Naive thymus-derived CD4-positive, alpha-beta T cell (primary cell): ENCODE measurements around the gene GTF3C2. TPM values are rescaled to one million over a fixed set of nuclear protein-coding genes. Genes with fewer than 3 reads are reported as not detected.

Experiments used
- ATAC-seq: fragments of 150-1000 bp; cut with Tn5 transposase; 2 replicates; pipeline ENCODE4 v1.10.0; 2021; ENCODE audit warnings: mild to moderate bottlenecking, moderate library complexity
- CTCF ChIA-PET: fragments of 350-600 bp; sonication (Branson Sonifier 250); formaldehyde crosslinking; loops from one replicate; lab custom pipeline; 2021; ENCODE audit warnings: antibody characterized with exemption; lab: Charles Lee
- POLR2A ChIA-PET: fragments of 350-600 bp; sonication (Branson Sonifier 250); formaldehyde crosslinking; loops from one replicate; lab custom pipeline; 2021; ENCODE audit warnings: antibody characterized with exemption, inconsistent platforms; lab: Charles Lee
- DNase-seq, 9 donors: peaks; one replicate each; pipeline versions ENCODE4 v3.0.0 to v3.0.0-alpha.2; 2020 to 2022; ENCODE audit warnings: mixed read lengths in 1 of 9
- H3K27ac ChIP-seq: one replicate; pipeline ENCODE4 v1.7.0; 2013; ENCODE audit warnings: mild to moderate bottlenecking, low read depth, low read length, moderate library complexity
- H3K27me3 ChIP-seq, 2 donors: one replicate each; pipeline ENCODE4 v1.7.0; 2013; ENCODE audit warnings: low read length in 2 of 2, mild to moderate bottlenecking in 2 of 2, moderate library complexity in 2 of 2; ENCODE audit not compliant: control insufficient read depth in 2 of 2, insufficient read depth in 2 of 2
- H3K36me3 ChIP-seq, 3 experiments: 1 replicate in 2 of 3; 2 replicates in 1 of 3; pipeline ENCODE4 v1.7.0; 2013; ENCODE audit warnings: low read length in 3 of 3, mild to moderate bottlenecking in 3 of 3, moderate library complexity in 1 of 3; ENCODE audit not compliant: insufficient read depth in 3 of 3, control insufficient read depth in 2 of 3
- H3K4me1 ChIP-seq, 2 donors: one replicate each; pipeline ENCODE4 v1.7.0; 2013; ENCODE audit warnings: low read length in 2 of 2, mild to moderate bottlenecking in 2 of 2, moderate library complexity in 1 of 2; ENCODE audit not compliant: control insufficient read depth in 2 of 2, insufficient read depth in 2 of 2
- H3K4me3 ChIP-seq: 2 replicates; pipeline ENCODE4 v1.7.0; 2013; ENCODE audit warnings: mild to moderate bottlenecking, low read length
- H3K9me3 ChIP-seq, 3 experiments: 1 replicate in 2 of 3; 2 replicates in 1 of 3; pipeline ENCODE4 v1.7.0; 2013; ENCODE audit warnings: low read length in 3 of 3; ENCODE audit not compliant: control insufficient read depth in 2 of 3
- H3K27ac Mint-ChIP-seq, 9 donors: one replicate each; pipeline ENCODE4 v1.8.0; 2020 to 2022; ENCODE audit warnings: mixed read lengths in 9 of 9, mild to moderate bottlenecking in 8 of 9, moderate library complexity in 5 of 9, inconsistent platforms in 2 of 9
- H3K27me3 Mint-ChIP-seq, 5 donors: one replicate each; pipeline ENCODE4 v1.8.0; 2021 to 2022; ENCODE audit warnings: mixed read lengths in 5 of 5, mild to moderate bottlenecking in 1 of 5
- H3K36me3 Mint-ChIP-seq, 5 donors: one replicate each; pipeline ENCODE4 v1.8.0; 2020 to 2022; ENCODE audit warnings: mixed read lengths in 5 of 5, mild to moderate bottlenecking in 3 of 5, inconsistent platforms in 1 of 5
- H3K4me1 Mint-ChIP-seq, 7 donors: one replicate each; pipeline ENCODE4 v1.8.0; 2020 to 2022; ENCODE audit warnings: mixed read lengths in 7 of 7, mild to moderate bottlenecking in 3 of 7, inconsistent platforms in 1 of 7
- H3K4me3 Mint-ChIP-seq, 10 donors: one replicate each; pipeline ENCODE4 v1.8.0; 2020 to 2022; ENCODE audit warnings: mild to moderate bottlenecking in 10 of 10, mixed read lengths in 10 of 10, moderate library complexity in 6 of 10, inconsistent platforms in 2 of 10
- H3K9me3 Mint-ChIP-seq, 11 donors: one replicate each; pipeline ENCODE4 v1.8.0; 2020 to 2022; ENCODE audit warnings: mixed read lengths in 11 of 11, mild to moderate bottlenecking in 4 of 11, inconsistent platforms in 1 of 11, moderate library complexity in 1 of 11
- intact Hi-C, 2 donors: fragments of 100-400 bp; cut with micrococcal nuclease; formaldehyde crosslinking; loops; one replicate each; pipeline ENCODE4 v1.15.1; 2023
- polyA plus RNA-seq, 2 donors: library from polyadenylated mRNA; unstranded; fragments of 300-500 nt; fragmentation: Illumina TruSeq; gene quantifications; one replicate each; pipeline ENCODE4 v1.2.3, GENCODE V29; 2021
- total RNA-seq, 6 experiments: library from RNA in 5 of 6; stranded (reverse) in 5 of 6; gene quantifications; 1 replicate in 5 of 6; 2 replicates in 1 of 6; pipeline ENCODE4 v1.2.3 and lab custom pipeline; 2021 to 2026

Gene GTF3C2
- total and polyA plus RNA-seq, 7 experiments from 2014 or later = 26.6 to 106 (median 77.9) TPM

- peak overlapping the region in 6 of 10 donors; percentile 27 to 75 (median 54) for H3K4me3 Mint-ChIP-seq
- intact Hi-C loops = loop anchor here in 1 of 2 donors (10.0 kb wide), 1 partner anchor 462 kb away; the partner anchor contains the start of gene DPYSL5
- ChIA-PET POLR2A (no interaction called here), CTCF (no interaction called here)
- peaks cover 0 to 14% (median 9%) of the 10 kb centered on the region in 7 donors for H3K4me1 Mint-ChIP-seq
- H3K9me3 Mint-ChIP-seq = no peaks in the 10 kb centered on the region
- H3K36me3 Mint-ChIP-seq = peaks cover 9 to 25% (median 17%) of the 10 kb centered on the region in 5 donors
- H3K36me3 ChIP-seq = peaks cover 0 to 21% (median 4%) of the 10 kb centered on the region in 3 experiments
- peaks cover 0 to 6% of the 10 kb centered on the region in 2 donors for H3K27me3 ChIP-seq
- H3K9me3 ChIP-seq = no peaks in the 10 kb centered on the region
- no peak for ATAC-seq
- no peak for DNase-seq
- no peak overlapping the region for H3K27ac ChIP-seq
- H3K27ac Mint-ChIP-seq = no peak overlapping the region
- H3K4me3 ChIP-seq = no peak overlapping the region
- peaks cover 13 to 25% (median 19%) of the 10 kb centered on the region in 5 donors for H3K27me3 Mint-ChIP-seq
- peaks cover 0 to 6% of the 10 kb centered on the region in 2 donors for H3K4me1 ChIP-seq
Observed at GRCh38 chr2:27307287-27307544, 49.3 kb downstream of the GTF3C2 start.

- ChIA-PET CTCF (interaction anchor here (0.5 kb wide), 1 partner anchor 165 kb away, joined by 3 read pairs; no protein-coding TSS in a partner anchor), POLR2A (no interaction called here)
- peaks cover 0 to 6% of the 10 kb centered on the region in 2 donors for H3K4me1 ChIP-seq
- no peak overlapping the region for H3K4me3 ChIP-seq
- peaks cover 0 to 6% of the 10 kb centered on the region in 2 donors for H3K27me3 ChIP-seq
- H3K36me3 Mint-ChIP-seq = peaks cover 9 to 21% (median 15%) of the 10 kb centered on the region in 5 donors
- H3K4me3 Mint-ChIP-seq = peak overlapping the region; percentile 25 to 75 (median 56)
- ATAC-seq (peak; percentile 48), DNase-seq (peak in 6 of 9 donors; percentile 14 to 39 (median 20))
- no peak overlapping the region for H3K27ac Mint-ChIP-seq
- H3K27me3 Mint-ChIP-seq = peaks cover 13 to 25% (median 19%) of the 10 kb centered on the region in 5 donors
- H3K9me3 Mint-ChIP-seq = no peaks in the 10 kb centered on the region
- intact Hi-C loops = loop anchor here in 1 of 2 donors (10.0 kb wide), 1 partner anchor 462 kb away; the partner anchor contains the start of gene DPYSL5
- H3K9me3 ChIP-seq = no peaks in the 10 kb centered on the region
- peaks cover 0 to 16% (median 4%) of the 10 kb centered on the region in 3 experiments for H3K36me3 ChIP-seq
- peaks cover 0 to 14% (median 9%) of the 10 kb centered on the region in 7 donors for H3K4me1 Mint-ChIP-seq
- H3K27ac ChIP-seq = no peak overlapping the region
Observed at GRCh38 chr2:27306573-27307286, 49.8 kb downstream of the GTF3C2 start.

DNA sequence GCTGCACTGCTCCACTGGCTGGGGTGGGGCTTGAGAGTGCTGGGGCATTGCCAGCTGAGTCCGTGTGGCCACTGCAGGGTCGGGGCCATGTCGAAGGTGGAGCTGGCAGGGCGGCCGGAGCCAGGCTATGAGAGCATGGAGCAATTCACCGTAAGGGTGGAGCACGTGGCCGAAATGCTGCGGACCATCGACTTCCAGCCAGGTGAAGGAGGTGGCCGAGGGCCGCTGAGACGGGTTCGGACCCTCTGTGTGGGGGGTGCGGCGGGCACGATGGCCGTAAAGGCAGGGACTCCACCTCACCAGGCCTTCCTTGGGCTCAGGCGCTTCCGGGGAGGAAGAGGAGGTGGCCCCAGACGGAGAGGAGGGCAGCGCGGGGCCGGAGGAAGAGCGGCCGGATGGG is 50.4 kb downstream of the GTF3C2 start:
- POLR2A ChIA-PET = no interaction called here
- peak overlapping the region in 6 of 10 donors; percentile 19 to 75 (median 45) for H3K4me3 Mint-ChIP-seq
- CTCF ChIA-PET = interaction anchor here (0.5 kb wide), 1 partner anchor 164 kb away, joined by 3 read pairs; no protein-coding TSS in a partner anchor

GRCh38 chr2:27305516-27305915 is 51.0 kb downstream of the GTF3C2 start:
- H3K27me3 ChIP-seq = peaks cover 0 to 6% of the 10 kb centered on the region in 2 donors
- Mint-ChIP-seq H3K27me3 (peaks cover 13 to 25% (median 19%) of the 10 kb centered on the region in 5 donors), H3K36me3 (peaks cover 4 to 14% (median 8%) of the 10 kb centered on the region in 5 donors), H3K4me1 (peaks cover 0 to 14% (median 9%) of the 10 kb centered on the region in 7 donors), H3K27ac (no peak overlapping the region), H3K9me3 (no peaks in the 10 kb centered on the region), H3K4me3 (peak overlapping the region in 6 of 10 donors; percentile 15 to 59 (median 22))
- ChIA-PET POLR2A (interaction anchor here (0.5 kb wide), 1 partner anchor 123 kb away, joined by 3 read pairs; the partner anchor contains the start of gene NRBP1), CTCF (interaction anchor here (0.7 kb wide), 1 partner anchor 348 kb away, joined by 3 read pairs; no protein-coding TSS in a partner anchor)
- H3K4me3 ChIP-seq = no peak overlapping the region
- ATAC-seq (no peak), DNase-seq (no peak)
- peaks cover 0 to 6% of the 10 kb centered on the region in 2 donors for H3K4me1 ChIP-seq
- peaks cover 0 to 11% (median 0%) of the 10 kb centered on the region in 3 experiments for H3K36me3 ChIP-seq
- H3K9me3 ChIP-seq = no peaks in the 10 kb centered on the region
- no peak overlapping the region for H3K27ac ChIP-seq
- intact Hi-C loops = loop anchor here in 1 of 2 donors (10.0 kb wide), 1 partner anchor 461 kb away; the partner anchor contains the start of gene DPYSL5

More for the DNA sequence above, 50.4 kb downstream of the GTF3C2 start:
- Mint-ChIP-seq H3K9me3 (no peaks in the 10 kb centered on the region), H3K36me3 (peaks cover 5 to 15% (median 9%) of the 10 kb centered on the region in 5 donors), H3K27me3 (peaks cover 13 to 25% (median 19%) of the 10 kb centered on the region in 5 donors), H3K4me1 (peaks cover 0 to 14% (median 9%) of the 10 kb centered on the region in 7 donors), H3K27ac (no peak overlapping the region)
- peaks cover 0 to 6% of the 10 kb centered on the region in 2 donors for H3K4me1 ChIP-seq
- H3K27me3 ChIP-seq = peaks cover 0 to 6% of the 10 kb centered on the region in 2 donors
- H3K36me3 ChIP-seq = peaks cover 0 to 11% (median 0%) of the 10 kb centered on the region in 3 experiments
- intact Hi-C loops = loop anchor here in 1 of 2 donors (10.0 kb wide), 1 partner anchor 461 kb away; the partner anchor contains the start of gene DPYSL5
- DNase-seq (no peak), ATAC-seq (peak; percentile 8)
- H3K27ac ChIP-seq = no peak overlapping the region
- H3K4me3 ChIP-seq = no peak overlapping the region
- no peaks in the 10 kb centered on the region for H3K9me3 ChIP-seq

GRCh38 chr2:27304488-27305240 is 51.9 kb downstream of the GTF3C2 start:
- H3K27ac ChIP-seq = no peak overlapping the region
- Mint-ChIP-seq H3K9me3 (no peaks in the 10 kb centered on the region), H3K36me3 (peaks cover 2 to 11% (median 5%) of the 10 kb centered on the region in 5 donors), H3K27me3 (peaks cover 13 to 25% (median 19%) of the 10 kb centered on the region in 5 donors), H3K4me1 (peaks cover 0 to 11% (median 9%) of the 10 kb centered on the region in 7 donors), H3K27ac (no peak overlapping the region), H3K4me3 (peak overlapping the region in 1 of 10 donors; percentile 9)
- peaks cover 0 to 6% of the 10 kb centered on the region in 2 donors for H3K4me1 ChIP-seq
- POLR2A ChIA-PET = no interaction called here
- no peak for DNase-seq
- CTCF ChIA-PET = interaction anchor here (0.6 to 2.3 kb wide), 3 partner anchors 205 to 347 kb away, joined by 3 to 12 read pairs (median 4); no protein-coding TSS in a partner anchor
- no peak for ATAC-seq
- H3K4me3 ChIP-seq = no peak overlapping the region
- no peaks in the 10 kb centered on the region for H3K9me3 ChIP-seq
- intact Hi-C loops = loop anchor here in 1 of 2 donors (5.0 to 10.0 kb wide), 2 partner anchors 42 to 460 kb away; partner anchors contain the start of genes DPYSL5 and SLC30A3
- H3K27me3 ChIP-seq = peaks cover 0 to 6% of the 10 kb centered on the region in 2 donors
- H3K36me3 ChIP-seq = peaks cover 0 to 9% (median 0%) of the 10 kb centered on the region in 3 experiments
